ENCODE data around the gene ISYNA1.

The ISYNA1 gene

GRCh38 chr19:18423258-18424020 is 14.5 kb downstream of the ISYNA1 start:
- ChIA-PET POLR2A (interaction anchor here (0.7 to 1.5 kb wide), 3 partner anchors 8 to 142 kb away, joined by 3 to 4 read pairs (median 4); partner anchors contain the start of gene JUND), CTCF (no interaction called here)
- no peak for DNase-seq (ENCODE audit: extremely low spot score)
- no peak for TF ChIP-seq FOXK2 (IDR thresholded peaks at IDR 0.05)
- TF ChIP-seq LEF1 (IDR thresholded peaks at IDR 0.05; ENCODE audit: borderline replicate concordance) = no peak

DNA sequence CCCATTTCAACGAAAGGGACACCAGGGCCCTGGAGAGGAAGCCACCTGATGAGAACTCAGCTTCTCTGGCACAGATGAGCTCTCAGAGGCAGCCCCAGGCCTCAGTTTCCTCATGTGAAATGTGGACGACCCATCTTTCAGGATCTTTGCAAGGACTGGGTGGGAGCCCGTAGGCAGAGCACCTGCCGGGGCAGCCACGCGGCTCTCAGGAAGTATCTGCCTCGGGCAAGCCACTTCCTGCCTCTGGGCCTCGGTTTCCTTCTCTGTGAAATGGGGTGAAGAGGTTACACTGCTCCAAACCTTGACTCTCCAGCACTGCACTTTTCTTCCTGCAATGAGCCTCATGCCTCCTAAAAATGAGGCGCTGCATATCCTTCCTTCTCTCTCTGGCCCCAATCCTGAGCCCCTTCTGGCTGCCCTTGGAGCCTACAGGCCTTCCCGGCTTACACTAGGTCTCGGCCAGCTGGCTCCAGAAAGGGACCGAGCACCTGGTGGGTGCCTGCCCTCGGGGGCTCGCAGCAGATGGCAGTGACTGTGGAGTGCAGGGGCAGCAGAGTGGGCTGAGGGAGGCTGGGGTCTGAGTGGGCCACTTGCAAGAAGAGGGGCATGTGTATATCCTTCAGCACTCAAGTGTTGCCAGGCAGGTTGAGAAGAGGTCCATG is 15.3 kb downstream of the ISYNA1 start:
- no peak for TF ChIP-seq ZNF384 (IDR thresholded peaks at IDR 0.05)
- TF ChIP-seq NFRKB (IDR thresholded peaks at IDR 0.05) = no peak
- no peak for TF ChIP-seq L3MBTL2 (conservative IDR thresholded peaks at IDR 0.05)
- TF ChIP-seq CTBP1 (IDR thresholded peaks at IDR 0.05; ENCODE audit: borderline replicate concordance) = no peak
- no peak for TF ChIP-seq LEF1 (IDR thresholded peaks at IDR 0.05; ENCODE audit: borderline replicate concordance)
- TF ChIP-seq FOXA1 (IDR thresholded peaks at IDR 0.05) = no peak
- no peak for TF ChIP-seq ARNT (IDR thresholded peaks at IDR 0.05)
- TF ChIP-seq FOXM1 (IDR thresholded peaks at IDR 0.05; ENCODE audit: borderline replicate concordance) = no peak
- TF ChIP-seq SUZ12 (IDR thresholded peaks at IDR 0.05) = no peak
- TF ChIP-seq ELF4 (IDR thresholded peaks at IDR 0.05) = no peak
- no peak for TF ChIP-seq SP1 (IDR thresholded peaks at IDR 0.05)
- no peak for TF ChIP-seq FOXK2 (IDR thresholded peaks at IDR 0.05)
- no peak for TF ChIP-seq BHLHE40 (IDR thresholded peaks at IDR 0.05; ENCODE audit: borderline replicate concordance)
- no peak for TF ChIP-seq PKNOX1 (IDR thresholded peaks at IDR 0.05)
- TF ChIP-seq TARDBP (IDR thresholded peaks at IDR 0.05) = no peak
- no peak for TF ChIP-seq HDGF (IDR thresholded peaks at IDR 0.05; ENCODE audit: borderline replicate concordance)
- POLR2A ChIA-PET = interaction anchor here (0.7 to 1.5 kb wide), 4 partner anchors 9 to 141 kb away, joined by 3 to 4 read pairs (median 4); partner anchors contain the start of gene JUND
- CTCF ChIA-PET = no interaction called here
- DNase-seq (ENCODE audit: extremely low spot score) = no peak

GRCh38 chr19:18421371-18421959 is 16.5 kb downstream of the ISYNA1 start:
- ChIA-PET CTCF (interaction anchor here (0.7 kb wide), 1 partner anchor 165 kb away, joined by 3 read pairs; no protein-coding TSS in a partner anchor), POLR2A (interaction anchor here (1.2 to 1.9 kb wide), 3 partner anchors 13 to 140 kb away, joined by 3 to 5 read pairs (median 4); partner anchors contain the start of gene JUND)
- DNase-seq (ENCODE audit: extremely low spot score) = no peak
- TF ChIP-seq L3MBTL2 (conservative IDR thresholded peaks at IDR 0.05) (no peak), HDGF (IDR thresholded peaks at IDR 0.05; ENCODE audit: borderline replicate concordance) (no peak), NFRKB (IDR thresholded peaks at IDR 0.05) (no peak), SP1 (IDR thresholded peaks at IDR 0.05) (no peak), ZNF384 (IDR thresholded peaks at IDR 0.05) (no peak), CTBP1 (IDR thresholded peaks at IDR 0.05; ENCODE audit: borderline replicate concordance) (no peak), TARDBP (IDR thresholded peaks at IDR 0.05) (no peak), ELF4 (IDR thresholded peaks at IDR 0.05) (no peak), FOXA1 (IDR thresholded peaks at IDR 0.05) (no peak), SUZ12 (IDR thresholded peaks at IDR 0.05) (no peak), FOXK2 (IDR thresholded peaks at IDR 0.05) (no peak), LEF1 (IDR thresholded peaks at IDR 0.05; ENCODE audit: borderline replicate concordance) (no peak), BHLHE40 (IDR thresholded peaks at IDR 0.05; ENCODE audit: borderline replicate concordance) (no peak), PKNOX1 (IDR thresholded peaks at IDR 0.05) (no peak), ARNT (IDR thresholded peaks at IDR 0.05) (no peak), FOXM1 (IDR thresholded peaks at IDR 0.05; ENCODE audit: borderline replicate concordance) (no peak)

GRCh38 chr19:18420930-18421329 is 17.0 kb downstream of the ISYNA1 start:
- ChIA-PET POLR2A (interaction anchor here (1.2 to 1.9 kb wide), 3 partner anchors 13 to 139 kb away, joined by 3 to 5 read pairs (median 4); partner anchors contain the start of gene JUND), CTCF (interaction anchor here (0.7 kb wide), 1 partner anchor 166 kb away, joined by 3 read pairs; no protein-coding TSS in a partner anchor)
- TF ChIP-seq L3MBTL2 (conservative IDR thresholded peaks at IDR 0.05) (no peak), LEF1 (IDR thresholded peaks at IDR 0.05; ENCODE audit: borderline replicate concordance) (no peak), SP1 (IDR thresholded peaks at IDR 0.05) (no peak), ELF4 (IDR thresholded peaks at IDR 0.05) (no peak), FOXM1 (IDR thresholded peaks at IDR 0.05; ENCODE audit: borderline replicate concordance) (no peak), BHLHE40 (IDR thresholded peaks at IDR 0.05; ENCODE audit: borderline replicate concordance) (no peak), FOXK2 (IDR thresholded peaks at IDR 0.05) (no peak), NFRKB (IDR thresholded peaks at IDR 0.05) (no peak), ZNF384 (IDR thresholded peaks at IDR 0.05) (no peak), PKNOX1 (IDR thresholded peaks at IDR 0.05) (no peak), HDGF (IDR thresholded peaks at IDR 0.05; ENCODE audit: borderline replicate concordance) (no peak), FOXA1 (IDR thresholded peaks at IDR 0.05) (no peak), TARDBP (IDR thresholded peaks at IDR 0.05) (no peak), SUZ12 (IDR thresholded peaks at IDR 0.05) (no peak), ARNT (IDR thresholded peaks at IDR 0.05) (no peak), CTBP1 (IDR thresholded peaks at IDR 0.05; ENCODE audit: borderline replicate concordance) (no peak)
- no peak for DNase-seq (ENCODE audit: extremely low spot score)
